ENCODE data around the gene TRIM10.
"Not testable (repeated sequence)": the region's sequence is repeated elsewhere in the genome, so short reads cannot be mapped to it uniquely, and the experiment has no call there.

Gene TRIM10

DNA sequence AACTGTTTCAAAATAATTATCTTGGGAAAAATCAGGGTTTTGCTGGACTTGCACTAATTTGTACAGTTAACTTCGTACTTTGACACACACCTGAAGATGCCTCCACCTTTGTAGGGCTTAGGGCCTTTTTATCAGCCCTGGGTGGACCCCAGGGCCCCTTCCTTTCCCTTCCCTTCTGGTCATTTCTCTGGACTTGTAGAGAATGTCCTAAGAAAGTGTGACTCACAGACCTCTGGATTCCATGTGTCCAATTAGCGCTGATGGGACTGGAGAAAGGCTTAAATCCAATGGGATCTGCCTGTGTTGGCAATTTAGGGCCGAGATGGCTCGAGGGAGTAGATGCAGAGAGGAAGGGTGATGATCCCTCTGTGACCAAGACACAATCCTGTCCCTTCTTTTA is 11.7 kb upstream of the TRIM10 start:
- no peak for DNase-seq (ENCODE audit: low read depth in 2 of 2)

DNA sequence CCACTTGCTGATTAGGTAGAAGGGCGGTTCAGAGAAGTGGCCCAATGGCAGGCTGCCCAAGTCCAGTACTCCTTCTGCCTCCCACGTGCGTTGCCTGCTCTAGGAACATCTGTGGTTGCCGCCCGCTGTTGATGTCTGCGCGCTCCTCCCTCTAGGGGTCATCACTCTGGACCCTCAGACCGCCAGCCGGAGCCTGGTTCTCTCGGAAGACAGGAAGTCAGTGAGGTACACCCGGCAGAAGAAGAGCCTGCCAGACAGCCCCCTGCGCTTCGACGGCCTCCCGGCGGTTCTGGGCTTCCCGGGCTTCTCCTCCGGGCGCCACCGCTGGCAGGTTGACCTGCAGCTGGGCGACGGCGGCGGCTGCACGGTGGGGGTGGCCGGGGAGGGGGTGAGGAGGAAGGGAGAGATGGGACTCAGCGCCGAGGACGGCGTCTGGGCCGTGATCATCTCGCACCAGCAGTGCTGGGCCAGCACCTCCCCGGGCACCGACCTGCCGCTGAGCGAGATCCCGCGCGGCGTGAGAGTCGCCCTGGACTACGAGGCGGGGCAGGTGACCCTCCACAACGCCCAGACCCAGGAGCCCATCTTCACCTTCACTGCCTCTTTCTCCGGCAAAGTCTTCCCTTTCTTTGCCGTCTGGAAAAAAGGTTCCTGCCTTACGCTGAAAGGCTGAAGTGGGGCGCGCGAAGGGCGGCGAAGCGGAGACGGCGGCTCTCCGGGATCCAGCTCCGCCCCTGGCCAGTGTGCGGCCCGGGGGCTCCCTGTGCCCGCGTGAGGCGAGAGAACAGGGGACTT is 10.9 kb upstream of the TRIM10 start:
- DNase-seq (ENCODE audit: low read depth in 2 of 2), result no peak

- no peak for DNase-seq (ENCODE audit: low read depth in 2 of 2)
Measured at GRCh38 chr6:30169658-30170614, 8.9 kb upstream of the TRIM10 start.

- no peak for DNase-seq (ENCODE audit: low read depth in 2 of 2)
Measured at GRCh38 chr6:30168741-30169140, 7.7 kb upstream of the TRIM10 start.

- no peak for DNase-seq (ENCODE audit: low read depth in 2 of 2)
Measured at GRCh38 chr6:30167101-30167500, 6.1 kb upstream of the TRIM10 start.

DNA sequence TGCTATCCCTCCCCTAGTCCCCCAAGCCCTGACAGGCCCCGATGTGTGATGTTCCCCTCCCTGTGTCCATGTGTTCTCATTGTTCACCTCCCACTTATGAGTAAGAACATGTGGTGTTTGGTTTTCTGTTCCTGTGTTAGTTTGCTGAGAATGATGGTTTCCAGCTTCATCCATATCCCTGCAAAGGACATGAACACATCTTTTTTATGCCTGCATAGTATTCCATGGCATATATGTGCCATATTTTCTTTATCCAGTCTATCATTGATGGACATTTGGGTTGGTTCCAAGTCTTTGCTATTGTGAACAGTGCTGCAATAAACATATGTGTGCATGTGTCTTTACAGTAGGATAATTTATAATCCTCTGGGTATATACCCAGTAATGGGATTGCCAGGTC is 4.2 kb upstream of the TRIM10 start:
- not testable (repeated sequence) for DNase-seq (ENCODE audit: low read depth in 2 of 2)

- no peak for DNase-seq (ENCODE audit: low read depth in 2 of 2)
Measured at GRCh38 chr6:30164714-30165113, 3.7 kb upstream of the TRIM10 start.

DNA sequence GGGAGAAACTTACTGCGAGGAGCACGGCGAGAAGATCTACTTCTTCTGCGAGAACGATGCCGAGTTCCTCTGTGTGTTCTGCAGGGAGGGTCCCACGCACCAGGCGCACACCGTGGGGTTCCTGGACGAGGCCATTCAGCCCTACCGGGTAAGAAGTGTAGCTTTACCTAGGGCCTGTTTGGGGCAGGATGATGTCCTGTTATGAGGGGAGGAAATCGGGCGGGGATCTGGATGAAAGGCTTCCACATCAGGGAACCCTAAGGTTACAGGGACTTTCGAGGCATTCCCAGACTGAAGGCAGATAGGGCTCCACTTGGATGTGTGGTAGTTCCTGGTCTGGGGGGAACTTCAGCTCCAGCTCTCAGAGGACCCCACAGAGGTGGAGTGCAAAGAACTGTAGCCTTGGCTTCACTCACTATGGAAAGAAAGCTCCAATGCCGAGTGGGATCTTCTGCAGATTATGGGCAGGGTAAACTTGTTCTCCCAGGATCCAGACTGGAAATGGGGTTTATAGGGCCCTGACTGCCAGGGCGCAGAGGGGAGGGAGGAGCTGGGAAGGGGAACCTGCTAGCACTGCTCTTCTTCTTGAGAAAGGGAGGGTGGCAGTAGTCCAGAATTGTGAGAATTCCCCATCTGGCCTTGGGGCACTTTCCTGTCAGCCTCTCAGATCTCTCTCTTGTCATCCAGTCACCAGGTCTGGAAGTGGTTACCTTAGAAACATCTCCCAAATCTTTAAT is 3.1 kb upstream of the TRIM10 start:
- DNase-seq (ENCODE audit: low read depth in 2 of 2), result no peak

DNA sequence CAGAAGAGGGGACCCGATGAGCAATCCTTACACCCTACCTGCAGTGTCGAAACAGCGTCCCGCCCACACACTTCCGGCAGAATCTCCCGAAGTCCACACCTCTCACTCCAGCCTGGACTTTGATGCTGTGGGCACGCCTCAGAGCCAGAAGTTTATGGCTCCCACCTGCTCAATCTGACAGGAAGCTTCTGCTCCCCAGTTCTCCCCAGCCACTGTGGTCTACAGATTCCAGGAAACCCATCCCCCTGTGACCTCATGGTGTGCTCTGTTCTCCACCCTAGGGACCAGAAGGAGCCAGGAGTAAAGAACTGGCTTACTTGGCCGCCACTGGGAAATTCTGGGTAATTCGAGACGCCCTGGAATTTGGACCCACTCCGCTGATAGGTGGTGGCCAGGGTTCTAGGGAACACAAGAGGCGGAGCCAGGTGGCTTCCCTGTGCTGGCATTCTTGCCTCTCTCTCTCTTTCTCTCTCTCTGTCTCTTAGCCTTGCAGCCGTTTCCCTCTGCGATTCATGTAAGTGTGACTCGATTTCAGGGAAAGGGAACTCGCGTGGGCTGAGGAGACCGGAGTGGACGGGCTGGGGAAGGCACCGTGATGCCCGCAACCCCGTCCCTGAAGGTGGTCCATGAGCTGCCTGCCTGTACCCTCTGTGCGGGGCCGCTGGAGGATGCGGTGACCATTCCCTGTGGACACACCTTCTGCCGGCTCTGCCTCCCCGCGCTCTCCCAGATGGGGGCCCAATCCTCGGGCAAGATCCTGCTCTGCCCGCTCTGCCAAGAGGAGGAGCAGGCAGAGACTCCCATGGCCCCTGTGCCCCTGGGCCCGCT is 2.3 kb upstream of the TRIM10 start, which contains the start of gene TRIM15:
TRIM15 (plus strand) TSS at position 457 of the 828 bp plus-strand sequence; CDS start at position 596, 139 bp downstream.
- DNase-seq (ENCODE audit: low read depth in 2 of 2), result peak; percentile 54 to 59

- no peak for DNase-seq (ENCODE audit: low read depth in 2 of 2)
Measured at GRCh38 chr6:30162265-30163089, 1.5 kb upstream of the TRIM10 start.

DNA sequence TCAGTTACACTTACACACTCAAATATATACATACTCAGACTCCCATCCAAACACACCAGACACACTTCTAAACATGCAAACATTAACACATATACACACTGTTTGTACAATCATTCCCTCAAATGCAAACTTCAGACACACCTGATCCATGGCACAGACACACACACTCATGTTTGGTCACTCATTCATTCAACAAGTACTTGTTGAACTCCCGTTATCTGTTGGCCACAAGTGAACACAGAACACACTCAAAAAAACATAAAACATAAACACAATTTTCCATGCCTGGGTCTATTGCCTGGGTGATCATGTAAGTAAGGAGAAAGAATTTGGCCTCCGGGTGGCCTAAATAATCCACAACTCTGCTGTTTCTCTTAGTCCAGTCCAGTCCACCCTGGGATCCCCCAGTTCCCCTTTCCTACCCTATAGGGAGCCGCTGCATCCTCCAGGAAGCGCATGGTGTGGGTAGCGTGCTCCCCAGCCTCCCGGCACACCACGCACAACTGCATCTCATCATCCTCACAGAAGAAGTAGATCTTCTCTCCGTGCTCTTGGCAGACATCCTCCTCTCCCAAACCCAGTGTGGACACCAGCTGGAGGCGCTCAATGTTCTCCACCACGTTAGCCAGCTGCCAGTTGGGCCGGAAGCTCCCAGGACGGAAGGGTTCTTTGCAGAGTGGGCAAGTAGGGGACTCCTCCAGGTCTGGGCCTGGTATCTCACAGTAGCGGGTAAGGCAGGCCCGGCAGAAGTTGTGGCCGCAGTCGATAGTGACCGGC is 815 bp downstream of the TRIM10 start:
- no peak for DNase-seq (ENCODE audit: low read depth in 2 of 2)

GRCh38 chr6:30158475-30159040 is 2.5 kb downstream of the TRIM10 start:
- DNase-seq (ENCODE audit: low read depth in 2 of 2), result no peak

DNA sequence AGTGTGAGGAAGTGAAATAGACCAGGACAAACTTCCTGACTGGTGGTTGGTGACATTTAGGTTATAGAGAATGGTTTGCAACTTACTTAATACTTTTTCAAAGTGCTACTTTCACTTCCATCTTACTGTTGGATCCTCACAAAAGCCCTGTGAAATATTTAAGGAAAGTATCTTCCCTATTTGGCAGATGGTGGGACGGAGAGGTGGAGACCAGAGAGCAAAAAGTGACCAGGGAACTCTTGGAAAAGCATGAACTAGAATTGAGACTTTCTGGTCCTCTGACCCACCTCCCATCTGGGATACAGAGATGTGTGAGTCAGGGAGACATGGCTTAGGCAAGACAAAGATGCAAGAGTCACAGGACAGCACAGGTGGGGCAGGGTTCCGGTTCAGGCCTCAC is 3.0 kb downstream of the TRIM10 start:
- no peak for DNase-seq (ENCODE audit: low read depth in 2 of 2)

- DNase-seq (ENCODE audit: low read depth in 2 of 2), result no peak
Measured at GRCh38 chr6:30157581-30157980, 3.4 kb downstream of the TRIM10 start.

DNA sequence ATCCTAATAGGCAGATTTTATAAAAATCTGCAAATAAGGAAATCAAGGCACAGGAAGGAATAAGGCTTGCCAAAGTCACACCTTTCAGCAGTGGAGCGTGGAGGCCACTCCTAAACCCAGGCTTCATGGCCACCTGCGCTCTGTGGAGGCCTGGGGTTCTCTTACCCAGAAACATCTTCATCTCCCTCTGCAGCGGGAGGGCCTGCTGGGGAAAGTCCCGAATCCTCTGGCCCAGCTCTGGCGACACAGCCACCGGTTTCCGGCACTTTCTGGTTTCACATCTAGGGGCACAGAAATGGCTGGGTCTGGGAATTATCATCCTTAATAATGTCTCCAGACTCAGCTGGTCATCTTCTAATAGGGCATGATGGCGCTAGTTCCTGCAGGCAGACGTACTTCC is 4.2 kb downstream of the TRIM10 start:
- DNase-seq (ENCODE audit: low read depth in 2 of 2), result no peak

DNA sequence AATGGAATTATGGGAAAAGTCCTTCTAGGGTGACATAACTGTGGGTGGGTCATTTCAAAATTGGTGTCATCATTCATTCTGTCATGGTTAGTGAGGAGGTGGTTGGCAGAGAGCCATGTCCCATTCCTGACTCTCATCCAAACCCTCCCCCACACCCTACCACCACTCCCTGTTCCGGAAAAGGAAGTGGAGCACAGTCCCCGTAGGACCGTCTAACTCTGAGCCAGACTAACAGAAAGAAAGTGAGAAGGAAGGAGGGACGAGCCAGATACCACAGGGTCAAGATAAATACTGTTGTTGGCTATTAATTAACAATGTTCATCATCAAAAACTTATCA is 4.8 kb downstream of the TRIM10 start:
- DNase-seq (ENCODE audit: low read depth in 2 of 2), result no peak

- no peak for DNase-seq (ENCODE audit: low read depth in 2 of 2)
Measured at GRCh38 chr6:30155520-30156261, 5.3 kb downstream of the TRIM10 start.

DNA sequence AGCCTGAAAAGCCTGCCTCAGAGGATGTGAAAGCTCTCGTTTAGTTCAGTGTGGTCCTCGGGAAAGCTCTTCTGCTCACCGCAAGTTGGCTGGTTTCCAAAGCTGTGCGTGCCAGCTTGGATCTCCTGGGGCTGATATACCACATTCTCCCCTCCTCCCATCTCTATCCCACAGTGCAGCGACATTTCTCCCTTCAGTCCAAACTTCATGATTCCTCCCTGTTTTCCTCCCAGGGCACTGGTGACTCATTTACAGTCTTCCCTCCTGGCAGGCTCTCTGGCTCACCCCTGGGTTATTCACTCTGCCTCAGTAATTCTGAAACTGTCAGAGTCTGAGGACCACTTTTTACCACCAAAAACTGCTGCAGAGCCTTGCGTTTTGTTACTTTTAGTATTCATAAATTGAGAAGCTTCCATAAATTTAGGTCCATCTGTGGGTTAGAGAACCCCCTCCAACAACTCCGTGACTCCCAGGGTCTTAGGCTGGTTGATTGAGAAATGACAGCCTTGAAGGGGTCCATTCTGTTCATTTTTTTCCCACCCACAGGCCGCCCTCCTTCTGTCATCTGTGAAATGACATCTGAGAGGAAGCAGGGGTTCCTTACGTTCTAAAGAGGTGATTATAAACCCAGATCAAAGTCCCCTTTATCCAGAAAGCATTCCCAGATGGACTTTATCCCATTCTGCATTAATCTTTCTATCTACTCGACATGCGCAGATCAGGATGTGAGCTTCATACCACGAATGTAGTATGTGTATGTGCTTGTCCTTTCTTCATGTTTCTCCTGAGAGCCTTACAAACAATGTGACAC is 6.1 kb downstream of the TRIM10 start:
- DNase-seq (ENCODE audit: low read depth in 2 of 2), result no peak
